Stimulated activated naive B cell treated with anti-CD40 and anti-IgM and Interleukin-4, amounts not matched to agents 10 μg/mL and 1 μg/mL and 100 μg/mL, for 72 hours (primary cell): ENCODE data around the gene NAALADL2.

Source experiments
- ATAC-seq, 2 donors: fragments of 150-1000 bp; cut with Tn5 transposase; replicated peaks; 2 replicates each; pipeline ENCODE4 v1.10.0; 2021; ENCODE audit warnings: moderate library complexity in 1 of 2
- DNase-seq: peaks from one replicate; pipeline ENCODE4 v3.0.0; 2021
- H3K27ac Mint-ChIP-seq: one replicate; pipeline ENCODE4 v1.8.0; 2022; ENCODE audit warnings: mild to moderate bottlenecking, mixed read lengths
- H3K27me3 Mint-ChIP-seq, 2 donors: one replicate each; pipeline ENCODE4 v1.8.0; 2022; ENCODE audit warnings: mixed read lengths in 2 of 2
- H3K36me3 Mint-ChIP-seq, 2 donors: one replicate each; pipeline ENCODE4 v1.8.0; 2022; ENCODE audit warnings: mixed read lengths in 2 of 2, mild to moderate bottlenecking in 1 of 2
- H3K4me1 Mint-ChIP-seq, 2 donors: one replicate each; pipeline ENCODE4 v1.8.0; 2022; ENCODE audit warnings: mixed read lengths in 2 of 2, mild to moderate bottlenecking in 1 of 2
- H3K4me3 Mint-ChIP-seq, 2 donors: one replicate each; pipeline ENCODE4 v1.8.0; 2022; ENCODE audit warnings: mild to moderate bottlenecking in 2 of 2, mixed read lengths in 2 of 2, moderate library complexity in 1 of 2
- H3K9me3 Mint-ChIP-seq, 2 donors: one replicate each; pipeline ENCODE4 v1.8.0; 2022; ENCODE audit warnings: mixed read lengths in 2 of 2, mild to moderate bottlenecking in 1 of 2

Gene NAALADL2

DNA sequence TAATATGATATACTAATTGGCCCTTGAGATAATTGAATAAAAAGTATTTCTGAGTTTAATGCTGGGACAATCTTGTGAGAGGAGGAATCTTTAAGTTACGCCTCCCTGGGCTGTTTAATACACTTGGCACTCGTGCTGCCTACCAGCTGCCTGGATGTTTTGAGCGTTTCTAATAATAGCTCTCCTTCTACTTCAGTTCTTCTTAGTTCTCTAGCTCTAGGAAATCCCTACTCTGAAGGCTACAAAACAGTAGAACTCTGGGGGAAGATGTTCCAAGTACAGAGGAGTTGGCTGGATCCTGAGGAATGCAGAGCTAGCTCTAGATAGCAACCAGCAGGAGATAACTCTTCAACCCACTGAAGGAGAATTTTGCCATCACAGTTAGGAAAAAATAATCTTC is 3.5 kb downstream of the NAALADL2 start:
- ATAC-seq, result no peak
- H3K27ac Mint-ChIP-seq, result no peak overlapping the region
- no peak overlapping the region for H3K4me3 Mint-ChIP-seq
- H3K4me1 Mint-ChIP-seq, result no peaks in the 10 kb centered on the region
- H3K36me3 Mint-ChIP-seq, result no peaks in the 10 kb centered on the region
- no peaks in the 10 kb centered on the region for H3K9me3 Mint-ChIP-seq
- DNase-seq, result no peak
- H3K27me3 Mint-ChIP-seq, result no peaks in the 10 kb centered on the region

DNA sequence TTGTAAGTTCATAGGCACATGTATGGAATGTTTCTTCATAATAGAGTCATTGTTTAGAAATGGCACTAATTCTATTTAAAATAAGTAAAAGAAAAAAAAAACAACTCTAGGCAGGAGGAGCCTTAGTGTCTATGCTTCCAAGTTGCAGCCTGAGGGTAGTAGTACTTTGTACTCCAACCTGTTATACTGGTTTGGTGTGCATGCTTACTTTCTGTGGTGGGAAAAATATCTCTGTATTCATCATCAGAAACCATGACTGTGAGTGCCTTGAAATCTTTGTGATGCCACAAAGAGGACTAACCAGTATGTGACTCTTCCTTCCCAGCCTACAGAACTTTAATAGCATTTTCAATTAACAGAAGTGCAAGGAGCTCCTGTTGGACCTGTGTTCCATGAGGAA is 4.4 kb downstream of the NAALADL2 start:
- Mint-ChIP-seq H3K27ac (no peak overlapping the region), H3K27me3 (no peaks in the 10 kb centered on the region), H3K36me3 (no peaks in the 10 kb centered on the region), H3K9me3 (no peaks in the 10 kb centered on the region), H3K4me3 (no peak overlapping the region), H3K4me1 (no peaks in the 10 kb centered on the region)
- DNase-seq (no peak), ATAC-seq (no peak)

DNA sequence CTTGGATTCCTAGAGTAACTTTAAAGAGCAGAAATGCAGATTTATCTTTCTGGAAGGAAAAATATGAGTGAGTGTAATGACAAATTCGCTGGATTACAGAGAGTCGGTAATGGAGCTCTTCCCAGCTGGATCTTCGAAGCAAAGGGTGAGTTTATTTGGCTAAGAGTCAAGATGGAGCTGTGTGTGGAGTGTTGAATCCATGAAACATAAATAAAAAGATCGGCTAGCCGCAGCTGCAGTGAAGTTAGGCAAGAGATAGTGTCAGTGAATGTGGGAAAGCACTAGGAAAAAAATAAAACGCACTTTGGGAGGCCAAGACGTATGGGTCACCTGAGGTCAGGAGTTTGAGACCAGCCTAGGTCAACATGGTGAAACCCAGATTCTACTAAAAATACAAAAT is 10.3 kb downstream of the NAALADL2 start:
- Mint-ChIP-seq H3K4me3 (no peak overlapping the region), H3K27me3 (no peaks in the 10 kb centered on the region), H3K9me3 (no peaks in the 10 kb centered on the region), H3K27ac (no peak overlapping the region), H3K36me3 (no peaks in the 10 kb centered on the region), H3K4me1 (no peaks in the 10 kb centered on the region)
- ATAC-seq (no peak), DNase-seq (no peak)

DNA sequence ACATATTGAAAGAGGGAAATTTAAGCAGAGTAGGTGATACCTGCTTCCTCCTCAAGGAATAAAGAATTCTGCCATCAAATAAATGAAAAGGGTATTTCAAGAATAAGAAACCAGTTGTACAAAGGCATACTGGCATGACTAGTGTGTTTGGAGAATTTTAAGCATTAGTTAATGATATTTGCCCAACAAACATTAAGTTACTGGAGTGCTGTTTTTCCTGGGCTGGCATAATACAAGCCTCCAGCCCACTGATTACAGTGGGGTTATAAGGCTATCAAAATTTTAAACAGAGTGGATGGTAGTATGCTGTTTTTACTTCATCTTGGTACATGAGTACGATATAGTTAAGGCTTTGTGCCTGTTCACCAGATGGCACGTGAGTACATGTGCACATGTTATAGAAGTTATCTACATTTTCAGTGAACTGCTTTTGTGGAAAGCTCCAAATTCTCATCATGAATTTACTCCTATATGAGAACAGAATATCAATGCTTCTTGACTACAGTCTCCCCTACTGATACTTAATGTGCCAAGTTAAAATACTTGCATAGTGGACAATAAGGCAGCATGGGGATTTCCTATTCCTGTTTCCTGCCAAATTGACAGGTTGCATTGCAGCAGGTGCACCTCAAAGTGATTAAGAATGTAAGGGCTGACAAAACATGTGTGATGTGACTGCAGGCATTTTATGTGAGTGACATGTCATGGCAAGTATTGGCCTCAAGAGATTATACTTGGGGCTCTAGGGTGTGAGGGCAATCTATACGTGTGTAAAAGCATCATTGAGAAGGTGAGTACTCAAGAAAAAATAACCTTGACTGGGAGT is 14.9 kb downstream of the NAALADL2 start:
- no peak for DNase-seq
- ATAC-seq, result no peak
- no peaks in the 10 kb centered on the region for H3K36me3 Mint-ChIP-seq
- no peaks in the 10 kb centered on the region for H3K27me3 Mint-ChIP-seq
- H3K4me3 Mint-ChIP-seq, result no peak overlapping the region
- H3K4me1 Mint-ChIP-seq, result no peaks in the 10 kb centered on the region
- H3K27ac Mint-ChIP-seq, result no peak overlapping the region
- H3K9me3 Mint-ChIP-seq, result no peaks in the 10 kb centered on the region

DNA sequence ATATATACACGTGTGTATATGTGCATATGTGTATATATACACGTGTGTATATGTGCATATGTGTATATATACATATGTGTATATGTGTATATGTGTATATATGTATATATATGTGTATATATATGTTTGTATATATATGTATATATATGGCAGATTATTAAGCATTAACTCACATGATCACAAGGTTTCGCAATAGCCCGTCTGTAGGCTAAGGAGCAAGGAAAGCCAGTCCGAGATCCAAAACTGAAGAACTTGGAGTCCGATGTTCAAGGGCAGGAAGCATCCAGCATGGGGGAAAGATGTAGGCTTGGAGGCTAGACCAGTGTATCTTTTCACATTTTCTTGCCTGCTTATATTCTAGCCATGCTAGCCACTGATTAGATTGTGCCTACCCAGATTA is 23.7 kb downstream of the NAALADL2 start:
- Mint-ChIP-seq H3K36me3 (no peaks in the 10 kb centered on the region), H3K27ac (no peak overlapping the region), H3K9me3 (peaks cover 0 to 13% of the 10 kb centered on the region in 2 donors), H3K4me3 (no peak overlapping the region), H3K4me1 (no peaks in the 10 kb centered on the region), H3K27me3 (no peaks in the 10 kb centered on the region)
- ATAC-seq, result no peak
- DNase-seq, result no peak

DNA sequence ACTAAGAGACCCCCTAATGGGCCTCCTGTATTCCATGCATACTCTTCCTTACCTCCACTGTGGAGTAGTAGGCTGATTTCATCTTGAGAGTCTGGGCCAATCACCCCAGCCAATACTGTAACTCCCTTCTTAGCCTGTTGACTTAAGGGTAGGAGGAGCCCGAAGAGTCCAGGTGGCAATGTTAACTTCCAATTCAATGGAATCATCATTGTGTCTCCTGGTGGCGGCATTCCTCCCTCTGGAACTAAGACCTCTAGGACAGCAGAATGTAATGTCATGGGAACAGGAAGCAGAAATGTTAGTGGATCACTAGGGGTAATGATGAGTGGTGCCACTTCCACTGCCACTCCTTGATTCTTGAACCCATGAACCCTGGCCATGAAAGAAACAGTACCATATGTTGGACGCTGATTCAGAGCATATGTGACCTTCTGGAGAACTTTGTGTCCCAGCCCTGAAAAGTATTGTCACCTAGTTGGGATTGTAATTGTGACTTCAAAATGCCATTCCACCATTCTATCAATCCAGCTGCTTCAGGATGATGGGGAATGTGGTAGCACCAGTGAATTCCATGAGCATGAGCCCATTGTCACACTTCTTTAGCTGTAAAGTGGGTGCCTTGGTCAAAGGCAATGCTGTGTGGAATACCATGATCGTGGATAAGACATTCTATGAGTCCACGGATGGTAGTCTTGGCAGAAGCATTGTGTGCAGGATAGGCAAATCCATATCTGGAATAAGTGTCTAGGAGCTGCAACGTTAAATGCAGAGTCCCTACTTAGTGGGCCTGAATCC is 24.9 kb downstream of the NAALADL2 start:
- Mint-ChIP-seq H3K4me1 (no peaks in the 10 kb centered on the region), H3K36me3 (no peaks in the 10 kb centered on the region), H3K4me3 (no peak overlapping the region), H3K27me3 (no peaks in the 10 kb centered on the region), H3K27ac (no peak overlapping the region), H3K9me3 (peaks cover 0 to 13% of the 10 kb centered on the region in 2 donors)
- no peak for DNase-seq
- no peak for ATAC-seq

DNA sequence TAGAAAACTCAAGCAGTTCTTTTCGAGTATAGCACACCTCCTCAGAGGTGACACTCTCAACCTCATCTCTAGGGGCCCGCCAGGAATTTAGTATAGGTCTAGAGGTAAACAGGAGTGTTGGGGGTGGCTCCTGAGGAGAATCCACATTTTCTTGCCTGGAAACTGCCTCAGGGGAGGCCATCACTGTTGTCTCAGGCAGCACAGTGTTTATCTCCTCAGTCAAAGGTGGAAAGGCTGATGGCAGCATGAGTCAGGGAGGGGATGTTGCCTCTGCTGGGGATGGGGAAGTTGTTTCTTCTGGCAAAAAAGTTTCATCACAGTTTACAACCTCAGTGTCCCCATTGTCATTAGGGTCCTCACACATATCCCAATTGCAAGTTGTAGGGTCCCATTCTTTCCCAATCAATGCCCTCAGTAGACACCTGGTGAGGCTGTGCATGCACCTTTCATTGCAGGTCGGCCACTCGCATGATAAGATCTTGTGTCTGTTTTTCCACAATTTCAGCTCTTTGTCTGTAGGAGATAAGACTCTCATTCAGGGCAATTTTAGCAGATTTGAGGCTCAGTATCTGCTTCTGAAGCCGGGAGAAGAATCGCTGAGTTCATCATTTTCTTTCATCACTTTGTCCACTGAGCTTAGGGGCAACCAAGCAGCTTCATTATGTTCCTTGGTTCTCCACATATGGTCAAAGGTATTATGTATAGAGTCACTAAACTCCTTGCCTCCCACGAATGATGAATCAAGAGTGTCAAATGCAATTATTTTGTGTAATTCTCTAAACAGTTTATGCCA is 25.8 kb downstream of the NAALADL2 start:
- Mint-ChIP-seq H3K9me3 (peaks cover 0 to 10% of the 10 kb centered on the region in 2 donors), H3K4me3 (no peak overlapping the region), H3K27me3 (no peaks in the 10 kb centered on the region), H3K36me3 (no peaks in the 10 kb centered on the region), H3K27ac (no peak overlapping the region), H3K4me1 (no peaks in the 10 kb centered on the region)
- ATAC-seq, result no peak
- no peak for DNase-seq

DNA sequence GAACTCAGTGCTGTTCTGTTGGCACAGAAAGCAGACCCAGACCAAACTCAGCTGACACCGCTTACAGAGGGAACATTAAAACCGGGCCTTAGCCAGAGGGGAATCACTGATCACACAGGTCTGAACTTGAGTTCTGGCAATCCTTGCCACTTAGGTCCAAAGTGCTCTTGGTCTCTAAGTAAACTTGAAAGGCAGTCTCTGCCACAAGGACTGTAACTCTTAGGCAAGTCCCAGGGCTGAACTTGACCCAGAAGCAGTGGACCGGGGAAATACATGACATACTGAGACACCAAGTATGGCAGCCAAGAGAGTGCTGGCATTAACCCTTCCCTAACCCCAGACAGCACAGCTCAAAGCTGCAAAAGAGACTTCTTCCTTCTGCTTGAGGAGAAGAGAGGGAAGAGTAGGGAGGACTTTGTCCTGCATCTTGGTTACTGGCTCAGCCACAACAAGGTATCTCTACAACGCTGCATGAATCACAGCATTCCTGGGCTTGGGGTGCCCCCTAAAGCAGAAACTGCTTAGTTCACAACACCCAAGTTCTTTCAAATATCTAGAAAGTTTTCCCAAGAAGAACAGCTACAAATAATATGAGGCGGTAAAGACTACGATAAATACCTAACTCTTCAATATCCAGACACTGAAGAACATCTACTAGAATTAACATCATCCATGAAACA is 32.5 kb downstream of the NAALADL2 start:
- Mint-ChIP-seq H3K27me3 (no peaks in the 10 kb centered on the region), H3K4me1 (no peaks in the 10 kb centered on the region), H3K4me3 (no peak overlapping the region), H3K27ac (no peak overlapping the region), H3K9me3 (peaks cover 3% of the 10 kb centered on the region in 2 donors), H3K36me3 (no peaks in the 10 kb centered on the region)
- ATAC-seq (no peak), DNase-seq (no peak)

DNA sequence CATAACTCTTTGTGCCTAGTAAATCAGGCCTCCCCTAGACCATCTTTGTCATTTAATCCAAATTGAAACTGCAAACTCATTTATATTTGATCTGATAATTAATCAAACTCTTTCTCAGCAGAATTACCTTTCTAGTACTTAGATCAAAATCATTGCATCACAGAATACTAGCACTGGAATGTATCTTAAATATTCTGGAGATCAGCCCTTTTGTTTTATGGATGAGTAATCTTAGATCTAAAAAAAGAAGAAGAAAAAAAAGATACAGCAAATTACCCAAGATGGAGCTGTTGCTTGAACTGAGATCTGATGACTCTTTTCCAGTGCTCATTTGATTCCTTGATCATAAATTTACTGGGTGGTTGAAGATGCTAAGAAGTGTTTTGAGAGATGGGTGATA is 47.9 kb downstream of the NAALADL2 start:
- H3K36me3 Mint-ChIP-seq, result no peaks in the 10 kb centered on the region
- H3K27ac Mint-ChIP-seq, result no peak overlapping the region
- ATAC-seq, result no peak
- no peaks in the 10 kb centered on the region for H3K4me1 Mint-ChIP-seq
- no peaks in the 10 kb centered on the region for H3K27me3 Mint-ChIP-seq
- H3K4me3 Mint-ChIP-seq, result no peak overlapping the region
- no peak for DNase-seq
- H3K9me3 Mint-ChIP-seq, result peaks cover 0 to 2% of the 10 kb centered on the region in 2 donors

DNA sequence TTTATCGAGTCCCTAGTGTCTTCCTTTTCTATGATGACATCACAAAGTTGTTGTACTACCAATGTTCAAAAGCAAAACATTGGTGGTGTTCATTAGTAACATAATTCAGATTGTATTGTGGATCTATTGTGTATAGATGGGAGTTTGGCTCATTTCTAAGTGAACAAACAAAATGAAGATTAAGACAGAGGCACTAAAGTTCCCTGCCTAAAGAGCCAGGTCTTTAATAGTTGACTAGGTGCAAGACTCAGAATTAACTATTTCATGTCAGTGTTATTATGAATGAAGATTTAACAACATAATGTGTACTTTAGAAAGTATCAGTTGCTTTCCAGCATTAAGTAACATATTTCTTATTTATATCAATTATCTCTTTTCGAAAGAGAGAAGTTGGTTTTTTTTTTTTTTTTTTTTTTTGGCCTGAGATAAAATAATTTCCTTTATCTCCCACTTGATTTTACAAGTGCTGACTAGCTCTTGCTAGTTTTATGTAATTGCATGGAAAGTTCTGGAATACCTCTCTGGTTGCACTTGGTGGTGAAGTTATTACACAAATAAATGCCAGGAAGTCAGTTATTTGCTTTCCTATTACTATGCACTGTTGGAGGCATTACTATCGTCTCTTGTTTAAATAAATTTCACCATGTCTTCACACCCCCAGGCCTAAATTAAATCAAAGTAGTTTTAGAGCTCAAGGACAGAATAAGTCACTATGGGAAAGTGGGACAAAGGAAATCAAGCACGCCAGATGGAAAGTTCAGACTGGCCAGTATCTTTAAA is 48.7 kb downstream of the NAALADL2 start:
- DNase-seq, result no peak
- no peak for ATAC-seq
- no peaks in the 10 kb centered on the region for H3K9me3 Mint-ChIP-seq
- no peak overlapping the region for H3K27ac Mint-ChIP-seq
- no peak overlapping the region for H3K4me3 Mint-ChIP-seq
- no peaks in the 10 kb centered on the region for H3K4me1 Mint-ChIP-seq
- no peaks in the 10 kb centered on the region for H3K27me3 Mint-ChIP-seq
- H3K36me3 Mint-ChIP-seq, result no peaks in the 10 kb centered on the region

DNA sequence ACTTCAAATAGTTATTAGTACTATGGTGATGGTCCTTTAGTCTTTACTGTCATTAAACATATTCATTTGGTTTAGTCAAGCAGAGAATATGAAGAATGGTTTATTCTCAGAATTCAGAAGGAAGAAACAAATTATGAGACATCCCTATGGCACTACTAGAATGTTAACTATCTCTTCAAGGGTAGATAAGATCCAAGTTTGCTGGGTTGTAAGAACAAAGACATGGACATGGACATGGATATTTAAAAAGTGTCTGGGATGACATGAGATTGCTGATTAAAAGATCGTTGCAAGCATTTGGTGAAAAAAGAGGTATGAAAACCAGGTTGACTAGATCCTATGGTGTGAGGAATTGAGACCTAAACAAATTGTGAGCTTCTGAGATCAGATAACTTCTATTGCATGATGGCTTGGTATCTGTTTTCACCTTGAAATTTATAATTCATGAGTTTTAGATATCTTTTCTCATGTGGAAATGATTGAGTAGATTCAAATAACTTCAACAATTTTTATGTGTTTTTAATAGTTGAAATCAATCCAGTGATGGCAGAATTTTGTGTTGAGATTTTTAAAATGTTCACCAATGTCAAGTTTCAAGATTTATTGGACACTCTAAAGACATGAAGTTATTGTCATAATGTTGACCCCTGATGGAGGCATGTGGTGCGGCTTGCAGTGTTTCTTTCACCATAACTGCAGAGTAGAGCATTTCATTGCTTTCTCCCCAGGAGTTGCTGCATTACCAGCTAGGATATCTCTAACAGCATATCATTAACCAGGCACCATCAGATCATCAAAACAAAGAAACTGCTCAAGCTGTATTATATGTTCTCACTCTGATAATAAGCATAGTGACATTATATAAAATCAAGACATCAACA is 72.6 kb downstream of the NAALADL2 start:
- H3K4me3 Mint-ChIP-seq, result no peak overlapping the region
- no peaks in the 10 kb centered on the region for H3K36me3 Mint-ChIP-seq
- peaks cover 0 to 3% of the 10 kb centered on the region in 2 donors for H3K9me3 Mint-ChIP-seq
- ATAC-seq (no peak), DNase-seq (no peak)
- no peak overlapping the region for H3K27ac Mint-ChIP-seq
- no peaks in the 10 kb centered on the region for H3K27me3 Mint-ChIP-seq
- H3K4me1 Mint-ChIP-seq, result no peaks in the 10 kb centered on the region

DNA sequence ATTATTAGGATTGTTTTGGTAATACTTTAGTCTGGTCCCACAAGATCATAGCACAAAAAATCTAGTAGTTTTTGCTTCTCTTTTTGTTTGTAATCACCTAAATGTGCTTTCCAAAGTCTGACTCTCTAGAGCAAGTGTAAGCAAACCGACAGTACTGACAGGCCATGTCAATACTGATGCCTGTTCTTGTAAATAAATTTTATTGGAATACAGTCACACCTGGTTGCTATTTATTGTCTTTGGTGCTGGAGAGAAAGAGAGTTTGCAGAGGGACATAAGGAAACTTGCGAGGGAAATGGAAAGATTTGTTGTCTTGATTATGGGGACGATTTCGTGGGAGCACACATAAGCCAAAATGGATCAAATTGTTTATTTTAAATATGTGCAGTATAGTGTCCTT is 77.5 kb downstream of the NAALADL2 start:
- H3K36me3 Mint-ChIP-seq, result no peaks in the 10 kb centered on the region
- ATAC-seq (no peak), DNase-seq (no peak)
- peaks cover 2 to 8% of the 10 kb centered on the region in 2 donors for H3K9me3 Mint-ChIP-seq
- H3K27me3 Mint-ChIP-seq, result no peaks in the 10 kb centered on the region
- no peak overlapping the region for H3K27ac Mint-ChIP-seq
- no peaks in the 10 kb centered on the region for H3K4me1 Mint-ChIP-seq
- H3K4me3 Mint-ChIP-seq, result no peak overlapping the region

DNA sequence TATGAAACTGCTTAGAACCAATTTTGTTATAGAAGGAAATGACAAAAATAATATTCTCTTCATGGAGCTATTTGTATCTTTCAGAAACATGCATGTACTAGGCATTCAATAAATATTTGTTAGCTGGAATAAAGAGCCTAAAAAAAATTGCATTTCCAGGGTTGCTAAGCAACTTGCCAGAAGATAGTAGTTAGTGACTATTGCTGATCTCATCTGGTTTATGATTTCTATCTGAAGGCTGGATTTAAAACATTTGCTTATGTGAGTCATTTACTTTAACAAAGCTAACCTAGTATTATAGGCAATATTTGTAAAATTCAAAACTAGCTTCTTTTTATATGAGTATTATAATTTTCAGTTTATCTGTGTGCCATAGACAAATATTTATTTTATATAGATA is 78.3 kb downstream of the NAALADL2 start:
- H3K36me3 Mint-ChIP-seq, result no peaks in the 10 kb centered on the region
- no peaks in the 10 kb centered on the region for H3K4me1 Mint-ChIP-seq
- H3K4me3 Mint-ChIP-seq, result no peak overlapping the region
- H3K27me3 Mint-ChIP-seq, result no peaks in the 10 kb centered on the region
- no peak for ATAC-seq
- H3K27ac Mint-ChIP-seq, result no peak overlapping the region
- no peak for DNase-seq
- H3K9me3 Mint-ChIP-seq, result peaks cover 3 to 8% of the 10 kb centered on the region in 2 donors
